Measurements from ENCODE around the gene KCNQ1. TPM values are rescaled to one million over a fixed set of nuclear protein-coding genes. Genes with fewer than 3 reads are reported as not detected.

KCNQ1 gene
- total RNA-seq, 1 experiment from 2014 or later: not detected

DNA sequence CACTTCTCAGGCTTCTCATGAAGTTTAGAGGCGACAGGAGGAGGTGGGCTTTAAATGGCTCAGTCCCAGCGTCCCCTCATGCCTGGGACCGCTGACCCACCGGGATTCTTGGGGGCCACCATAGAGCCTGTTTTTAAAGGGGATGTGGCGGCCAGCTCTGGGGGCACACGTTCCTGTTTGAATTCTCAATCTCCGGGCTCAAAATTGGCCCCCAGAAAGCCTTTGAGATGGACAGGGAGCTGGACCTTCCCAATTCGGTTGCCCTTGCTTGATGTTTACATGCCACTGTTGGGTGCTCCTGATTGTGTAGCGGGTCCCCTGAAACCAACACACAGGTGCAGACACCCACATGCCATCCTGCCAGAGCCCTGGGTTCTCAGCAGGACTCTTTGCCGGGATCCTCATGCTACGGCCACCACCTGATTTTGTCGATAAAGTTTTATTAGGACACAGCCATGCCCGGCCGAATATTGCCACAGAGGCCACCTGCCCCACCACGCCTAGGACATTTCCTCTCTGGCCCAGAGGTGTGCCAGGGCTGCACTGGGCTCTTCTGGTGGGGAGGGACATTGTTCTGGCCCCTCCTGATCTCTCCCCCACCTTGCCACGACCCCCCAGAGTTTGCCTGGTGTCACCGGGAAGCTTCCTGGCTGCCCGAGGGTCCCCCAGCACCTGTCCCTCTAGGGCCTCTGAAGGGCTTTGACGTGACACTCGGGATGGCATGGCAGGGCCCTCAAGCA lies 71.6 kb downstream of the KCNQ1 start:
- TF ChIP-seq, protein P1, sequence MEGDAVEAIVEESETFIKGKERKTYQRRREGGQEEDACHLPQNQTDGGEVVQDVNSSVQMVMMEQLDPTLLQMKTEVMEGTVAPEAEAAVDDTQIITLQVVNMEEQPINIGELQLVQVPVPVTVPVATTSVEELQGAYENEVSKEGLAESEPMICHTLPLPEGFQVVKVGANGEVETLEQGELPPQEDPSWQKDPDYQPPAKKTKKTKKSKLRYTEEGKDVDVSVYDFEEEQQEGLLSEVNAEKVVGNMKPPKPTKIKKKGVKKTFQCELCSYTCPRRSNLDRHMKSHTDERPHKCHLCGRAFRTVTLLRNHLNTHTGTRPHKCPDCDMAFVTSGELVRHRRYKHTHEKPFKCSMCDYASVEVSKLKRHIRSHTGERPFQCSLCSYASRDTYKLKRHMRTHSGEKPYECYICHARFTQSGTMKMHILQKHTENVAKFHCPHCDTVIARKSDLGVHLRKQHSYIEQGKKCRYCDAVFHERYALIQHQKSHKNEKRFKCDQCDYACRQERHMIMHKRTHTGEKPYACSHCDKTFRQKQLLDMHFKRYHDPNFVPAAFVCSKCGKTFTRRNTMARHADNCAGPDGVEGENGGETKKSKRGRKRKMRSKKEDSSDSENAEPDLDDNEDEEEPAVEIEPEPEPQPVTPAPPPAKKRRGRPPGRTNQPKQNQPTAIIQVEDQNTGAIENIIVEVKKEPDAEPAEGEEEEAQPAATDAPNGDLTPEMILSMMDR (IDR thresholded peaks at IDR 0.05; ENCODE audit: unreplicated experiment): no peak
- POLR2A ChIA-PET: no interaction called here
- Mint-ChIP-seq H3K27ac (ENCODE audit: low read depth, unreplicated experiment) (no peak overlapping the region), H3K4me1 (ENCODE audit: insufficient read depth, unreplicated experiment) (no peaks in the 10 kb centered on the region), H3K4me3 (ENCODE audit: unreplicated experiment) (no peak overlapping the region), H3K36me3 (ENCODE audit: insufficient read depth, unreplicated experiment) (no peaks in the 10 kb centered on the region), H3K27me3 (ENCODE audit: insufficient read depth, unreplicated experiment) (peaks cover 8% of the 10 kb centered on the region), H3K9me3 (ENCODE audit: unreplicated experiment) (no peaks in the 10 kb centered on the region)
- intact Hi-C loops (cut with micrococcal nuclease): no loop called here
- BruUV-seq (replicated peaks): no TSS peak
- DNase-seq (ENCODE audit: unreplicated experiment): no peak
- CTCF ChIA-PET: interaction anchor here (0.6 to 1.3 kb wide), 2 partner anchors 15 to 321 kb away, joined by 4 to 8 read pairs; no protein-coding TSS in a partner anchor

DNA sequence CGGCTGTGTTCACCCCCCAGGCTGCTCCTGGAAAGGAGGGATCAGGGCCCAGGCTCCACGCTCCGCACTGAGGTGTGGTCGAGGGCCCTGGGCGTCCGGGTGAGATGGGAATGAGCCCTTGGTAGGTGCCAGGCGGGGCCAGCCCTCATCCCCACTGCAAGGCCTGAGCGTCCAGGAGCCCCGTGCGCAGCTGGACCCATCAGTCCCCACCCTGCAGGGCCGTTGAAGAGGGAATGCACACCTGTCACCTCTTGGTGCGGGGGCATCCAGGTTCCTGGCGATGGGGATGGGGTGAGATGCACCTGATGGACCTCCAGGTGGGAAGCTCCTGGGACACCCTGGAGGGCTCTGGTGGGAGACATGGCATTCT lies 72.2 kb downstream of the KCNQ1 start:
- no peak overlapping the region for H3K4me3 Mint-ChIP-seq (ENCODE audit: unreplicated experiment)
- CTCF ChIA-PET: interaction anchor here (0.6 kb wide), 1 partner anchor 322 kb away, joined by 4 read pairs; no protein-coding TSS in a partner anchor
- POLR2A ChIA-PET: no interaction called here
- no peaks in the 10 kb centered on the region for H3K36me3 Mint-ChIP-seq (ENCODE audit: insufficient read depth, unreplicated experiment)
- intact Hi-C loops (cut with micrococcal nuclease): no loop called here
- no peaks in the 10 kb centered on the region for H3K4me1 Mint-ChIP-seq (ENCODE audit: insufficient read depth, unreplicated experiment)
- no peak overlapping the region for H3K27ac Mint-ChIP-seq (ENCODE audit: low read depth, unreplicated experiment)
- H3K27me3 Mint-ChIP-seq (ENCODE audit: insufficient read depth, unreplicated experiment): peaks cover 11% of the 10 kb centered on the region
- H3K9me3 Mint-ChIP-seq (ENCODE audit: unreplicated experiment): no peaks in the 10 kb centered on the region
- DNase-seq (ENCODE audit: unreplicated experiment): no peak
- TF ChIP-seq, protein P1 (IDR thresholded peaks at IDR 0.05; ENCODE audit: unreplicated experiment): no peak
- BruUV-seq (replicated peaks): no TSS peak

DNA sequence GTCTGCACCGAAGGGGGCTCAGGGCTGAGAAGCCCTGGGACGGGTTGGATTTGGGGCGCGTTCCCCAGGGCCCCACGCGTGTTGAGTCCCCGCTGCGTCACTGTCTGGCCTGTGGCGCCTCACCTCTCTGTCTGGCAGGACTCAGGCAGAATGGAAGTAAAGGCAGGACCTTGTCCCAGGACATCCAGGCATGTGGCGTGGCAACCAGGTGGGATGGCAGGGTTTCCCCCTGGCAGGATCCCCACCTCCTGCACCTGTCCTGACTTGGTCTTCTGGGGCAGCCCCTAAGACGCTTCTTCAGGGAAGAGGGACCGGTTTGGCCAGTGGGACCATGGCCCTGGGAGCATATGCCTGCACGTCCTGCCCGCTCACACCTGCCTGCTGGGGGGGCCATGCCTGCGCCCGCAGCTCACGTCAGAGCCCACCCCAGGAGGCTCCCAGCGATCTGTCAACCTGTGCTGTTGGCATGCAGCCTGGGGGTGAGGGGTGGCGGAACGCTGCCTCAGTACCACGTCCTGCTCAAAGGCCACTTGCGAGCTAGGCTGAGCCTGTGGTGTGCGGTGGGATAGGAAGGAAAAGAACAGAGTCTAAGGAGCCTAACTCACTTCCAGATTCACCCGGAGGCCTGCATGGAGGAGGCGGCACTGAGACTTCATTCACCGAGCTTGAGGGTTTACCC lies 72.7 kb downstream of the KCNQ1 start:
- ChIA-PET CTCF (interaction anchor here (0.5 to 0.6 kb wide), 2 partner anchors 323 to 368 kb away, joined by 3 to 4 read pairs; partner anchors contain the start of gene CDKN1C), POLR2A (interaction anchor here (0.5 kb wide), 1 partner anchor 45 kb away, joined by 3 read pairs; no protein-coding TSS in a partner anchor)
- H3K27me3 Mint-ChIP-seq (ENCODE audit: insufficient read depth, unreplicated experiment): peaks cover 11% of the 10 kb centered on the region
- no peaks in the 10 kb centered on the region for H3K36me3 Mint-ChIP-seq (ENCODE audit: insufficient read depth, unreplicated experiment)
- BruUV-seq (replicated peaks): no TSS peak
- intact Hi-C loops (cut with micrococcal nuclease): no loop called here
- no peak for DNase-seq (ENCODE audit: unreplicated experiment)
- H3K27ac Mint-ChIP-seq (ENCODE audit: low read depth, unreplicated experiment): no peak overlapping the region
- no peaks in the 10 kb centered on the region for H3K4me1 Mint-ChIP-seq (ENCODE audit: insufficient read depth, unreplicated experiment)
- H3K9me3 Mint-ChIP-seq (ENCODE audit: unreplicated experiment): no peaks in the 10 kb centered on the region
- H3K4me3 Mint-ChIP-seq (ENCODE audit: unreplicated experiment): no peak overlapping the region
- TF ChIP-seq, protein P1 (IDR thresholded peaks at IDR 0.05; ENCODE audit: unreplicated experiment): no peak

Measured in MCF 10A (cell line).